GM12801 (cell line): ENCODE data around the gene NOS1.

Source experiments
- TF ChIP-seq, protein P1 (sequence below): IDR thresholded peaks from one replicate; pipeline ENCODE4 v1.5.1; 2011; ENCODE audit warnings: control low read depth; ENCODE audit not compliant: insufficient read length; ENCODE audit errors: extremely low read depth

NOS1 gene

DNA sequence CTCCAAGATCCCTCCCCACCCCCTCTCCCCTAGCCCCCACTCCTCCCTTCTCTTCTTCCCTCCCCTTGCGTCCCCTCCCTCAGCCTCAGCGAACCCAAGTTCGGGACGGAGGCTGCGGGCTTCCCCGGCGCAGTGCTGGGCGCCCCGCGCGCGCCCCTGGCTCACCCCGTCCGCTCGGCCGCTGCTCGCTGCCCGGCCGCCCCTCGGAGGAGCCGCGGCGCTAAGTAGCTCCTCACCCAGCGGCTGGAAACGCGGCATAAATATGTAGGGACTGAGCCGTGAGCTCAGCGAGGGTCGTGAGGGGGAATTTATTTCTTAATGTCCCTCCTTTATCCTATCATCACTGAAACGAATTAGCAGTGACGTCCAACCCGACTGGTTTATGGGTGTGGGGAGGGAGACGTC is at the start of gene NOS1:
Gene NOS1, minus strand, starts transcription at position 280 of the 405 bp plus-strand sequence. CDS start 30,557 bp downstream, outside the sequence.
- TF ChIP-seq, protein P1, sequence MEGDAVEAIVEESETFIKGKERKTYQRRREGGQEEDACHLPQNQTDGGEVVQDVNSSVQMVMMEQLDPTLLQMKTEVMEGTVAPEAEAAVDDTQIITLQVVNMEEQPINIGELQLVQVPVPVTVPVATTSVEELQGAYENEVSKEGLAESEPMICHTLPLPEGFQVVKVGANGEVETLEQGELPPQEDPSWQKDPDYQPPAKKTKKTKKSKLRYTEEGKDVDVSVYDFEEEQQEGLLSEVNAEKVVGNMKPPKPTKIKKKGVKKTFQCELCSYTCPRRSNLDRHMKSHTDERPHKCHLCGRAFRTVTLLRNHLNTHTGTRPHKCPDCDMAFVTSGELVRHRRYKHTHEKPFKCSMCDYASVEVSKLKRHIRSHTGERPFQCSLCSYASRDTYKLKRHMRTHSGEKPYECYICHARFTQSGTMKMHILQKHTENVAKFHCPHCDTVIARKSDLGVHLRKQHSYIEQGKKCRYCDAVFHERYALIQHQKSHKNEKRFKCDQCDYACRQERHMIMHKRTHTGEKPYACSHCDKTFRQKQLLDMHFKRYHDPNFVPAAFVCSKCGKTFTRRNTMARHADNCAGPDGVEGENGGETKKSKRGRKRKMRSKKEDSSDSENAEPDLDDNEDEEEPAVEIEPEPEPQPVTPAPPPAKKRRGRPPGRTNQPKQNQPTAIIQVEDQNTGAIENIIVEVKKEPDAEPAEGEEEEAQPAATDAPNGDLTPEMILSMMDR, result no peak

DNA sequence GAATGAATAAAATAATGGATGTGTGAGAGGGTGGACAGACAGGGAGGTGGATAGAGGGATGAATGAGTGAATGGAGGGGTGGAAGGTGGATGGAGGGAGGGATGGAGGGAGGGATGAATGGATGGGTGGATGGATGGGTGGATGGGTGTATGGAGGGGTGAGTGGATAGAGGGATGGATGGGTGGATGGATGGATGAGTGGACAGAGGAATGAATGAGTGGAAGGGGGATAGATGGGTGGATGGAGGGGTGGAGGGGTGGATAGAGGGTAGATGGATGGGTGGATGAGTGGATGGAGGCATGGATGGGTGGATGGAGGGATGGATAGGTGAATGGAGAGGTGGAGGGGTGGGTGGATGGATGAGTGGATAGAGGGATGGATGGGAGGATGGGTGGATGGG is 47.9 kb upstream of the NOS1 start:
- TF ChIP-seq, protein P1, result no peak

DNA sequence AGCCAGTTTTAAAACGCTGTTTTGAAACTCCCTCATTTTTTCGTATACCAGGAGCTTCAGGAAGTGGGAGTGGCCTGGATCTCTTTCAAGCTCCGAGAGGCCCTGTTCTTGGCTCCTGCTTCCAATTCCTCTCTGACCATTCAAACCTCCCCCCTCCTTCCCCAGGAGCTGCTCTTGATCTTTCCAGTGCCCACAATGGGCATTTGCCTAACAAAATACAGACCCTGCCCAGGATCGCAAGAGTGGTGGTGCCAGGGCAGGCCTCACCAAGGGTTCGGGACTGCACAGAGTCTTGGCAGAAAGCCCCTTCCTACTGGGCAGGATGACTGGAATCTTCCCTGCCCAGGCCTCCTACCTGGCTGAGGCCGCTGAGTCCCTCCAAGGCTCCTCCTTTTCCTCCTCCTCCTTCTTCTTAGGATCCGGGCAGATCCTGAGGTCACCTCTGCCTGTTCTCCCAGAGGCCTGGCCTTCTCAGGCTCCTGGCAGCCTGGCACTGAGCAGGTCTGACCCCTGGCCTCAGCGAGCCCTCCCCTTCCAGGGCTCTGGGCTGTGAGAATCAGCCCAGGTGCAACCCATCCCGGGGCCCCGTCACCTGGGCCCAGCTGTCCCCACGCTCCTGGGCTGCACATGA is 46.9 kb upstream of the NOS1 start:
- TF ChIP-seq, protein P1, result no peak

DNA sequence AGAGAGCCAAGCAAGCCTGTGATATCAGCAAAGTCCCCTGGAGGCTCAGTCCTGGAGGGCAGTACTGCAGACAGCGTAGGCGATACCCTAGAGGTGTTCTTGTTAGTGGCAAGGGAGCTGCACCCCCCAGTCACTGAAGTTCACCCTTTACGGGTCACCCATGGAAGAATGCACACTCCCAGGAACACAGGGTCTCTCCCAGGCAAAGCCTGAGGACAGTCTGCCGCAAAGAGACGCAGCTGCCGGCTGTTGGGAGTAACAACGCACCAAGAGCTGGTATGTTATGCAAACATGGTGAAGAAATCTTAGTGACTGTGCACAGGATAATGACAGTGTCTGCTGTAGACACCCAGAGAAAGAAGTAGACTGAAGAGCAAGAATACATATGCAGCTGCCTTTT is 43.5 kb upstream of the NOS1 start:
- TF ChIP-seq, protein P1, result no peak

DNA sequence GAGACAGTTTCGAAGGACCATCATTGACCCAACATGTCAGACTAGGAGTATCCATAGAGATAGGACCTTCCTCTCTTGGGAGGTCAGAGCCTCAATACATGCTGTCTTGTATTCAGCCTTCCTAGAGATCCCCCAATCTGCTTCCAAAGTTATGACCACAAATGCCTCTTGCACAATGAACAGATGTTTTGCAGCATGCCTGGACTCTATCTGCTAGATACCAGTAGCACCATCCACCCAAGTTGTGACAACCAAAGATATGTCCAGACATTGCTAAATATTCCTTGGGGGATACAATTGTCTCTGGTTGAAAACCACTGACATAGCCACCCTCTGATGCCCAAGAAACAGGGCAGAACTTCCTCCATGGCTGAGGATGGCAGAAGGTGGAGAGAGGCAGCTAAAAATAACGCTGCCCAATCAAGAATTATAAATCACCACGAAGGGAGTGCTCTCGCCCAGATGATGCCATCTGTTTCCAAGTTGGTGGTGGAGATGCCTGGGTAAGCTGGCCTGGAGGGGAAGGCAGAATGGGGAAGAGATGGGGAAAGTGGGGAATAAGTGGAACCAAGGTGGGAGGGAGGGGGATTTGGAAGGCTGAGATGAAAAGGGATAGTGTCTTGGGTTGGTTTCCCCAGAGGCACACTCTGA is 42.9 kb upstream of the NOS1 start:
- TF ChIP-seq, protein P1, result no peak

DNA sequence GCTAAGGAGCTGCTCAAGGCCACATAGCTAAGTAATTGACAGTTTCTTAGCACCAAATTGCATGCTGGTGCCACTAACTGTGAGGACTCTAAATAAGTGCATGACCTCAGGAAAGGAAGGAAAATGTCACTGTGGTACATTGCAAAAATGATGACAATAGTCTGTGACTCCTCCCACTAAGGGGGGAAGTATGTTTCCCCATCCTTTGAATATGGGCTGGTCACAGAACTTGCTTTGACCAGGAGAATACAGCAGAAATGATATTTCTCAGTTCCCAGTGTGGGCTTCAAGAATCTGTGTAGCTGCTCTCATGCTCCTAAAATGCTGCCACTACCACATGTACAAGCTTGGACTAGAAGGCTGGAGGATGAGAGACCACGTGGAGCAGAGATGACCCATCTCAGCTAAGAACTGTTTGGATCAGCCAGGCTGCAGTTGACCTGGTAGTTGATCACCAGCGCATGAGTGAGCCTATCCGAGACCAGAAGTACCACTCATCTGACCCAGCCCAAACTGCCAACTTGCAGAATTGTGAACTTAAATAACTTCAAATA is 42.2 kb upstream of the NOS1 start:
- TF ChIP-seq, protein P1, result no peak

DNA sequence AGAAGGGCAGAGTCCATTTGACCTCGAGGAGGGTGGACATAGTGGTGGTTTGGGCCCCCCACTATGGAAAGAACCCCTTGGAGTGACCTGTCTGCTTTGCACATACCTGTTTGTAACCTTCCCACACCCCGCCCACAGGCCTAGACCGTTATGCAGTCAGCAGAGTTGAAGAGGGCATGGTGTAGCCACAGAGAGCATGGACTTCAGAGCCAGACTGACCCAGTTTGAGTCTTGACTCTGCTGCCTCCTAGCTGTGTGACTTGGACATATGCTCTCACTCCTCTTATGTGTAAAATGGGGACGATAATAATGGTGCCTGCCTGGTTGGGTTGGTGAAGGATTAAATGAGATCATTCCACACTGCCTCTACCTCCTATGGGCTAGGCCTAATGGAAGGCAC is 40.9 kb upstream of the NOS1 start:
- TF ChIP-seq, protein P1, result no peak
